IPS DF 6.9 (cell line): ENCODE results near the gene INPP5B.
"Not testable (repeated sequence)": the region's sequence is repeated elsewhere in the genome, so short reads cannot be mapped to it uniquely, and the experiment has no call there.

Source experiments
- DNase-seq: peaks from one replicate; pipeline ENCODE4 v3.0.0-alpha.2; 2013; ENCODE audit warnings: low read depth, low spot score
- H3K27ac ChIP-seq: one replicate; pipeline ENCODE4 v1.5.1; 2013; ENCODE audit warnings: low read length, control low read depth
- H3K27me3 ChIP-seq: 2 replicates; pipeline ENCODE4 v1.6.1; 2013; ENCODE audit warnings: mild to moderate bottlenecking, low read length; ENCODE audit not compliant: control insufficient read depth, insufficient read depth
- H3K36me3 ChIP-seq: 2 replicates; pipeline ENCODE4 v1.6.1; 2013; ENCODE audit warnings: low read length; ENCODE audit not compliant: control insufficient read depth, insufficient read depth
- H3K4me1 ChIP-seq: 2 replicates; pipeline ENCODE4 v1.6.1; 2013; ENCODE audit warnings: low read length; ENCODE audit not compliant: control insufficient read depth, insufficient read depth
- H3K4me3 ChIP-seq: 2 replicates; pipeline ENCODE4 v1.5.1; 2013; ENCODE audit warnings: mild to moderate bottlenecking, low read length
- H3K9me3 ChIP-seq: 2 replicates; pipeline ENCODE4 v1.6.1; 2013; ENCODE audit warnings: low read length, inconsistent platforms; ENCODE audit not compliant: control insufficient read depth, insufficient read depth
- WGBS: extraction: QIAGEN DNeasy Blood & Tissue Kit; methylation state at CpG from one replicate; pipeline ENCODE4 v1.1.7; 2013; ENCODE audit warnings: mixed read lengths, missing lambda C conversion rate; ENCODE audit not compliant: insufficient read length, insufficient coverage; 5-methylcytosine and 5-hydroxymethylcytosine counted together

Gene INPP5B

GRCh38 chr1:37946703-37947360 lies at the start of gene INPP5B:
TSS of gene INPP5B (minus strand) at chr1:37947053. CDS start at chr1:37946308, 745 bp downstream.
- no peaks in the 10 kb centered on the region for H3K4me1 ChIP-seq
- no peaks in the 10 kb centered on the region; the same call in 1 of the 2 replicates for H3K36me3 ChIP-seq
- DNase-seq: peak; percentile 72
- H3K27me3 ChIP-seq: no peaks in the 10 kb centered on the region
- no CpG with 5 or more reads among the region's 11 CpGs for WGBS
- H3K9me3 ChIP-seq: no peaks in the 10 kb centered on the region
- peak within 1 kb of the TSS; percentile 59; the same call in 1 of the 2 replicates for H3K4me3 ChIP-seq
- no peak within 1 kb of the TSS for H3K27ac ChIP-seq

GRCh38 chr1:37995751-37996345 lies 49.0 kb upstream of the INPP5B start:
- no CpG with 5 or more reads among the region's 46 CpGs for WGBS
- Histone ChIP-seq H3K4me3 (peak overlapping the region; percentile 32; the same call in 1 of the 2 replicates), H3K27ac (no peak overlapping the region), H3K4me1 (peaks cover 16% of the 10 kb centered on the region), H3K27me3 (no peaks in the 10 kb centered on the region), H3K36me3 (peaks cover 9% of the 10 kb centered on the region; the same call in 1 of the 2 replicates), H3K9me3 (no peaks in the 10 kb centered on the region)
- no peak for DNase-seq

GRCh38 chr1:37994886-37995566 lies 48.2 kb upstream of the INPP5B start:
- H3K4me3 ChIP-seq: no peak overlapping the region
- WGBS: no CpG with 5 or more reads among the region's 11 CpGs
- no peak for DNase-seq
- no peak overlapping the region for H3K27ac ChIP-seq
- no peaks in the 10 kb centered on the region for H3K27me3 ChIP-seq
- no peaks in the 10 kb centered on the region for H3K9me3 ChIP-seq
- peaks cover 9% of the 10 kb centered on the region; the same call in 1 of the 2 replicates for H3K36me3 ChIP-seq
- peaks cover 12% of the 10 kb centered on the region for H3K4me1 ChIP-seq

- peak overlapping the region; percentile 76 for H3K4me3 ChIP-seq
- WGBS: no CpG with 5 or more reads among the region's 30 CpGs
- H3K27me3 ChIP-seq: no peaks in the 10 kb centered on the region
- H3K36me3 ChIP-seq: peaks cover 6% of the 10 kb centered on the region
- H3K4me1 ChIP-seq: no peaks in the 10 kb centered on the region
- no peaks in the 10 kb centered on the region for H3K9me3 ChIP-seq
- no peak for DNase-seq
- H3K27ac ChIP-seq: no peak overlapping the region
Measured at GRCh38 chr1:37989361-37989930, 42.6 kb upstream of the INPP5B start.

GRCh38 chr1:37987679-37988078 lies 40.8 kb upstream of the INPP5B start:
- no peak overlapping the region for H3K4me3 ChIP-seq
- H3K27ac ChIP-seq: no peak overlapping the region
- peaks cover 12% of the 10 kb centered on the region for H3K36me3 ChIP-seq
- no peaks in the 10 kb centered on the region for H3K27me3 ChIP-seq
- no CpG with 5 or more reads among the region's 1 CpG for WGBS
- no peaks in the 10 kb centered on the region for H3K4me1 ChIP-seq
- no peak for DNase-seq
- H3K9me3 ChIP-seq: no peaks in the 10 kb centered on the region

DNA sequence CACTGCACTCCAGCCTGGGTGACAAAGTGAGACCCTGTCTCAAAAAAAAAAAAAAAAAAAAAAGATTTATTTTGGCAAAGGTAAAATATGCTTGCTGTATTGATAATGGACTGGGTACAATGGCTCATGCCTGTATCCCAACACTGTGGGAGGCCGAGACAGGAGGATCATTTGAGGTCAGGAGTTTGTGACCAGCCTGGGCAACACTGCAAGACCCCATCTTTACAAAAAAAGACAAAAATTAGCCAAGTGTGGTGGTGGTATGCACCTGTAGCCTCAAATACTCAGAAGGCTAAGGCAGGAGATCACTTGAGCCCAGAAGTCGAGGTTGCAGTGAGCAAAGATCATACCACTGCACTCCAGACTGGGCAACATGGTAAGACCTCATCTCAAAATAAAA lies 36.7 kb upstream of the INPP5B start:
- Histone ChIP-seq H3K27me3 (no peaks in the 10 kb centered on the region), H3K36me3 (peaks cover 30% of the 10 kb centered on the region), H3K4me3 (no peak overlapping the region), H3K27ac (no peak overlapping the region), H3K9me3 (no peaks in the 10 kb centered on the region), H3K4me1 (no peaks in the 10 kb centered on the region)
- DNase-seq: no peak
- WGBS: no CpG with 5 or more reads among the region's 2 CpGs

DNA sequence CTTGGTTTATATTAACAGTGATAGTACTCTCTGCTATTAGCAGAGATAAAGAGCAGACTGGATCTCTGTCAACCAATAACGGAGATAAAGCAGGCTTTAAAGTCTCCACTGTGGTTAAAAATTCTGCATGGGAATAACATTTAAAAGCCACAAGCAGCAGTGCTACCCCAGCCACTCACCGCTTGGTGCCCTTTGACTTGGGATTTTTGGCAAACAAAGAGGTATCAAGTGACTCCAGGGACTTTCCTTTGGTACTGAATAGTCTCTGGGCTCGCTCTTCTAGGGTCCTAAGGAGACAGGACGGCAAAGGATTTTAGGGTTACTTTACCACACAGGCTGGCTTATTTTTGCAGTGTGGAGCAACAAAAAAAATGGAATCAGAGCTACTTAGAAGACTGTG lies 31.7 kb upstream of the INPP5B start:
- Histone ChIP-seq H3K4me3 (no peak overlapping the region), H3K9me3 (no peaks in the 10 kb centered on the region), H3K4me1 (no peaks in the 10 kb centered on the region), H3K27me3 (no peaks in the 10 kb centered on the region), H3K36me3 (peaks cover 23% of the 10 kb centered on the region; the same call in 1 of the 2 replicates), H3K27ac (no peak overlapping the region)
- WGBS: no CpG with 5 or more reads among the region's 4 CpGs
- DNase-seq: no peak

DNA sequence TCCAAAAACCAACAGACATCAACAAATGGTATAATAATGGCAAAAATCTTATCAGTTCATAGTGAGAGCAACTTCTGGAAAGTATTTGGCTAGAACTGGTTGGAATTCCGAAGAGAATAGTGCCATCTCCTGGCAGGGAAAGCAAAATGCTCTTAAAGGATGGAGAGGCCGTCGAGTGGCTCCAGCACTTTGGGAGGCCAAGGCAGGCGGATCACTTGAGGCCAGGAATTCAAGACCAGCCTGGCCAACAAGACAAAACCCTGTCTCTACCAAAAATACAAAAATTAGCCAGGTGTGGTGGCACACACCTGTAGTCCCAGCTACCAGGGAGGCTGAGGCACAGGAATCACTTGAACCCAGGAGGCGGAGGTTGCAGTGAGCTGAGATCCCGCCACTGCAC lies 28.2 kb upstream of the INPP5B start:
- not testable (repeated sequence) for H3K9me3 ChIP-seq, DNase-seq, H3K4me3 ChIP-seq, H3K27ac ChIP-seq, H3K27me3 ChIP-seq, H3K4me1 ChIP-seq
- H3K36me3 ChIP-seq: peaks cover 13% of the 10 kb centered on the region; the same call in 1 of the 2 replicates
- no CpG with 5 or more reads among the region's 6 CpGs for WGBS

GRCh38 chr1:37974567-37974966 lies 27.7 kb upstream of the INPP5B start:
- DNase-seq: no peak
- H3K36me3 ChIP-seq: peaks cover 12% of the 10 kb centered on the region; the same call in 1 of the 2 replicates
- H3K4me3 ChIP-seq: no peak overlapping the region
- no peaks in the 10 kb centered on the region for H3K27me3 ChIP-seq
- H3K27ac ChIP-seq: no peak overlapping the region
- no peaks in the 10 kb centered on the region for H3K9me3 ChIP-seq
- 100% methylated on average over 1 of the region's 5 CpGs for WGBS
- H3K4me1 ChIP-seq: no peaks in the 10 kb centered on the region

GRCh38 chr1:37973684-37974083 lies 26.8 kb upstream of the INPP5B start:
- H3K27ac ChIP-seq, H3K9me3 ChIP-seq, DNase-seq, H3K4me1 ChIP-seq, H3K27me3 ChIP-seq, H3K4me3 ChIP-seq: not testable (repeated sequence)
- peaks cover 11% of the 10 kb centered on the region; the same call in 1 of the 2 replicates for H3K36me3 ChIP-seq
- WGBS: no CpG with 5 or more reads among the region's 5 CpGs
